NCI-H1694 (cell line): ENCODE data around the gene FBXW4.
"Not testable (repeated sequence)": the region's sequence is repeated elsewhere in the genome, so short reads cannot be mapped to it uniquely, and the experiment has no call there.

ENCODE experiments used
- DNase-seq: peaks from one replicate; lab custom pipeline; 2025; lab: John Stamatoyannopoulos, UW

Gene FBXW4

DNA sequence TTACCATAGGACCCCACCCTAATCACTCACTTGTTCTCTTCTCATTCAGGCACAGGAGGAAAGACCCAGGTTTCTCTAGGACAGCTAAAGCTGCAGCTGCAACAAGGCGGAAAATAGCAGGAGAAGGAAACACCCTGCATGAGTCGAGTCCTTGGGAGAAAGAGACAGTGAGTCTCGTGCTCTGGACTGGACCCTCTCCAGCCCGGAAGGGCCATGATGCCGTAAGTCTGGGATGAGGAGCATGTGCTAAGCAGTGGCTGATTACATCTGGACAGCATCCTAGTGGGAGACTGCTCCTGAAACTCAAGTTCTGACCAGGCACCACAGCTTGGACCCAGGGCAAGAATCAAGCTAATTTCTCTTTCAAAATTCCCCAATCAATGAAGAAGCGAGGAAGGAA is 39.4 kb downstream of the FBXW4 start:
- no peak for DNase-seq

DNA sequence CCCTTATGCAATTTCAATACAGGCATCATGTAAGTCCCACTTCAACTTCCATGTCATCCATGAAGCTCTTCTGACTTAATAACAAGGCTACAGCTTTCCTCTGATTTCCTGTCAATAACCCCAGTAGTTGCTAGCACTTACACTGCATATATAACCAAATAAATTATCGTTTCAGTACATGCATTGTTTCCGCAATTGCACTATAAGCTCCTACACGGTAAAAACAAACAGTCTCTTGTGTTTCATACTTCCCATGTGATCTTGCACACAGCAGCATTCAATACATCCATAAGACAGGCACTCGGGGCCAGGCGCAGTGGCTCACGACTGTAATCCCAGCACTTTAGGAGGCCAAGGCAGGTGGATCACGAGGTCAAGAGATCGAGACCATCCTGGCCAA is 41.4 kb downstream of the FBXW4 start:
- no peak for DNase-seq

DNA sequence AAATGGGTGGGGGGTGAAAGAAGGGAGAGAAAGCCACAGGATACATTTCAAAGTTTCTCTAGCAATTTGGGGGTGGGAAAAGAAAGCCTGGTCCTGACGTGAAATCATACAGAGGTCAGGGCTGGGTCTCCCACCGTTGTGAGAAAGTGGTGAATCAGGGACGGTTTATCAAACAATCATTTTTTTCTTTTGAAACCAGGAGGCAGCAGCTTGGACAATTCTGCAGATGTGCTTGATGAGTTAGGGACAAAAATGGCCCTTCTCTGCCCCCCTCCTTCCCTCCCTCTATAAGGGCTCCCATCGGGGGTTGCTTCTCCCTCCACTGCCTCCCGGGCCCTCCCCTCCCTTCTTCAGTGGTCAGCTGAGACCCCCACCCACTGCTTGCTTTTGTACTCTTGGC is 43.6 kb downstream of the FBXW4 start:
- DNase-seq, result no peak

DNA sequence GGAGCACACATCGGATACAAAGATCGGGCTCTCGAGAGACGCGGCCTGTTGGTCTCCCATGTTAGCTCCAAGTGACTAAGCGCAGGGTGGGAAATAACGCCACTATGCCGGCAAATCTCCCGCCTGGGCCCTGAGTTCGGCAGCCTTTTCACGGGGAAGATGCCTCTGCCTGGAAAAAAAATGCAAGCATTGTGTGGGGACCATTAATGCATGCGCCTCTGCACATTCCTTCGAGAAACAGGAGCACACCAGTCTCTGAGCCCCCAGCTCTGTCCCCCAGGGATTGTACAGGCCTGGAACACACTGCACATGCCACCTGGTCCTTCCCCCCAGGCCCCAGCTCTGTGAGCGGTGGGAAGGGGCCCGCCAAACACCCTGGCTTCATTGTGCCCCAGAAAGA is 44.1 kb downstream of the FBXW4 start:
- DNase-seq, result no peak

DNA sequence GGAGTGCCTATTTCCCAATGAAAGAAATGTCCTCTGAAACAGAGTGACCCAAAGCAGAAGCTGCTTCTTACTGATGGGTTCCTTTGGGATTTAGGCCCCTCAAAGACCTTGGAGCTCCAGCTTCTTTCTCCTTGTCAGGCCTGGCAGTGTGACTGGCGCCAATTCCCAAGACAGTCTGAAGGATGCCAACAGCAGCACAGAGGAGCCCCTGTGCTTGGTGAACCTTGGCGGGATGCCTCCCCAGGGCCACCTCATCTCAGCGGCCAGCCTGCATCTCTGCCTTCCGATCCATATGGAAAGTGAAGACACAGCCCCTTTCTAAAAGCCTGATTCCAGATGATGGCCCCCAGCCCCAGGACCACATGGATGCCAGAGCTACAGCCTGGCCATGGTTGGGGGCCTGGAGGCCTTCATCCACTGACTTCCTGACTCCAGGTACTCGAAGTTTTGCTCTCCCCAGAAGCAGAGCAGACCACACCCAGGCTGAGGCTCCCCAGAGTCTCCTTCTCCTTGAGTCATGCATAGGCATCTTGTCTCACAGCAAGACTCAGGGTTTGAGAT is 45.4 kb downstream of the FBXW4 start:
- no peak for DNase-seq

DNA sequence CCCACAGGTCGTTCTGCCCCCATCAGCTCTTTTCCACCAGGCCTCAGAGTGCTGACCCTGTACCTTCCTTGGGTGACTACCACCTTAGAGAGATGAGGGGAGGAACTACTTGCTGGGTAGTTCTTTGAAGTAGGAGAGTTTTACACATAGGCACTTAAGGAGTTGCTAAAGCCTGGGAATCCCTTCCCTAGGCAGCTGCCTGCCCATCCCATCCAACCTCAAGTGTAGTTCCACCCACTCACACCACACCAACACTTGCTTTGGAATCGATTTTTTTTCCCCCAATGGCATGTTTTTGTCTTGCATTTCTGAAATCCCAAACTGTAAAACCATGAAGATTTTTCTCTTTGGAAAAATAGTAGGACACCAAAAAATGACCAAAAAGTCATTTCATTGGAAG is 47.7 kb downstream of the FBXW4 start:
- no peak for DNase-seq

DNA sequence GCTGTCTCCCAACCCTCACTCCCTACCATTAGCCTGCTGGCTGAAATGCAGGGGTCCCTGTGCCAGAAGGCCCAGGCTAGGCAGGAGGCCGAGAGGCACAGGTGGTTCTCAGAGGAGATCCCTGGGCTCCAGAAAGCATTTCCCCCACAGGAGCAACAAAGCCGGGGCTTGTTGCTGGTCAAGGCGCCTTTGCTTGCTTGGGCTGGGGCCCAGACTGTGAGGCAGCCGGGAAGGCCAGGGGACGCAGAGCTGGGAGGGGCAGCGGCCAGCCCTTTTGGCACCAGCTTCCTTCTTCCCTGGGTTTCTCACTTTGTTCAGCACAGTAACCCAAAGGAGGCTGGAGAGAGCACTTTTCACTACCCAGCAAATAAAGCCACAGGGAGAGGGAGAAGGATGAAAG is 48.6 kb downstream of the FBXW4 start:
- no peak for DNase-seq

DNA sequence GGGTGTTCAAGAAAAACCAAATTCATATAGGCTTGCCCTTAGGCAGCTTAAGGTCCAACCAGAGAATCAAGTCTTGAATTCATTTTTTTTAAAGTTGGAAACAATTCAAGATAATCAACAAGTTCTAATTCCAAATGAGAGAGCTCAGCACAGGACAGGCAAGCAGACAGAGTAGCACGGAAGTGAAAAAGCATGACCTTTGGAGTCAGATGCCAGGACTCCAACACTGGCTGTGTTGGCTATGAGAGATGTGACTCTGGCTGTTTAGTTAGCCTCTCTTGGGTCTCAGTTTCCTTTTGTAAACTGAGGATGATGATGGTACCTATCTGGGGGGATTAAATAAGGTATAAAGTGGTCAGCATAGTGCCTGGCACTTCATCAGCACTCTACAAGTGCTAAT is 49.3 kb downstream of the FBXW4 start:
- DNase-seq, result no peak

DNA sequence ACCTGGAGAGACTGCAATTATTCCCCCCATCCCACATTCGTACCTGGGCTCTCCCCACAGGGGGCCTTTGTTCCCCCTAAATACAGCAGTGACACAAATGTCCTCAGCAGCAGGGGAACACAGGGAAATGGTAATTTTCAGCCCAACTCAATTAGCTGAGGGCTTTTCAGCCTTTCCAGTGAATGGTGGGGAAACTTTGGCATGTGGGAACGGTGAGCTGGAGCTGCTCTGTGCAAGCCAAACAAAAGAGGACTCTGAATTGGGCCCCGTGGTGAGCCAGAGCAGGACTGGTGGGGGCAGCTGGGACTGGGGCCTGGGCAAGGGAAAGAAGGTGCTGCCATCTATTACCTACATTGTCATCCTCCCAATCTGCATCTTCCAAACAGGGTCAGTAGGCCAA is 51.0 kb downstream of the FBXW4 start:
- no peak for DNase-seq

DNA sequence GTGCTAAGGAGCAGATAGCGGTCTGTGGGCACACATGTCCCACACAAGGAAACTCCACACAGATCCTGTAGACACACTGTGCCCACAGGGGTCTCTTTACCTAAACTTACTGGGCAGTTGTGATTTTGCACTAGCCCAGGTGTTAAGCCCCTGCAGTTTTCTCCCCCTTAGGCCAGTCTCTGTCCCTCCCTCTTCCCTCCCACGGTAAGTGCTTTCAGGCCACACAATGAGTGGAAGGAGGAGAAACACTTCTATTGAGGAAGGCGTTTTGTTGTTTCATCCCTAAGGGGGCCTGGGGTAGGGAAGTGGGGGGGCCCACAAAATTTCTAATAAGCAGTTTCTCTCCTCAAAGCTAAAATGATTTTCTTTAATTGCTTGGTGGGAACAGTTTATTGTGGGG is 51.4 kb downstream of the FBXW4 start:
- DNase-seq, result no peak

DNA sequence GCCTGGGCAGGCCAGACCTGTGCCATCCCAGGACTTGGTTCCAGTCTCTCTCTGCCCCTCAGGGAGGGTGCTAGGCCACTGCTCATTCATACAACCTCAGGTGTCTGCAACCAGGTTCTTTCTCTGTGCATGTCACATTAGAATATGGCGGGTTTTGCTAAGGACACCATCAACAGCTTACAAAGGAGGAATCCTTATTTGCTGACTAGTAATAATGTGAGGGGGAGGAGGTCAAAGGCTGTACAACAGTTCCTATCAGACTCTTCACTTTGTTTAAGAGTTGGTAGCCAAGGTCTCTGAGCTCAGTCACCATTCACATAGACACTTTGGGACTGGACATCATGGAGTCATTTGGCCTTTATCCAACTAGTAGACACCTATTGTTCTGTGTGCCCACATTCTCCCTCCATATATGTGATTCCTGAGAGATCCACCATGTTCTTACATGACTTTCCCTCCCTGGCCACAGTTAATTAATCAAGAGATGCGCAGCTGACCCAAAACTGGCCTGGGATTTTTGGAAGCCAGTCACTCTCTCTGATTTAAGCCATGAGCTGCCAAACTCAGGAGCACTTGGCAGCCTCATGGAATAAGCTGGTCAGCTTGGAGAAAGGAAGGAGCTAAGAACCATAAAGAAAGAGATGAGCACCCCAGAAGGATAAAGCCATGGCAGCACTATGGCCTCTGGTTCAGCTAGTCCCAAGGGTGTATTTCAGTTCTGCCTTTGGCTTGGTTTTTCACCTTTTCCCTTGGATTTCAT is 55.6 kb downstream of the FBXW4 start:
- DNase-seq, result no peak

DNA sequence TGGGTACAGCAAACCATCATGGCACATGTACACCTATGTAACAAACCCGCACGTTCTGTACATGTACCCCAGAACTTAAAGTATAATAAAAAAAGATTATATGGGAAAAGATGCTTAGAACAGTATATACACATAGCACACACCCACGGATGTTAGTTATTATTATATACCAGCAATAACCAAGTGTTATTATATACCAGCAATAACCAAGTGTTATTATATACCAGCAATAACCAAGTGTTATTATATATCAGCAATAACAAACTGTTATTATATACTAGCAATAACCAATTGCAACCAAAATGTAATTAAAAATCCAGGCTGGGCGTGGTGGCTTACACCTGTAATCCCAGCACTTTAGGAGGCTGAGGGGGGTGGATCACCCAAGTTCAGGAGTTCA is 61.5 kb downstream of the FBXW4 start:
- DNase-seq, result not testable (repeated sequence)

DNA sequence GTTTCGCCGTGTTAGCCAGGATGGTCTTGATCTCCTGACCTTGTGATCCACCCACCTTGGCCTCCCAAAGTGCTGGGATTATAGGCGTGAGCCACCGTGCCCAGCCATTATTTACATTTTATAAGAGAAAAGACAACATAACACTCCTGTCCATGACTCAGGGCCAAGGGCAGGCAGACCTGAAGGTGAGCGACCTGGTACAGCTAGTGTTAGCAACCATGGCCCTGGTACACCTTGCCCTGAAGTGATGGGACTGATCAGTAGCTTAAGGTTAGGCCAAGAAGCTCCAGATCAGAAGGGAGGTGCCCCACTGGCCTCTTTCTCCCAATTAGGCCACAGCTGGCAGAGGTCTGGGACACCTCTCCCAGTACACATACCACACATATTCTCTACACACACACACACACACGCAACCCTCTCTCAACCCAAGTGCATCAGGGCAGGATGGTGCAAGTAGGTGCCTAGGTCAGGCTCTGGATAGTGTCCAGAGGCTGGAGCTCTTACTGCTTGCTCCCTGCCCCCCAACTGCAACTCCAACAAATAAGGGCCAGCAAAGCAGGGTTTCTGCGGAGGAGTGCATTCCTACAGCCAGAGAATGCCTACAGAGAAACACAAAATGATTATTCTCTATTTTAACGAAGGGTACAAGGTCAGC is 63.0 kb downstream of the FBXW4 start:
- no peak for DNase-seq

DNA sequence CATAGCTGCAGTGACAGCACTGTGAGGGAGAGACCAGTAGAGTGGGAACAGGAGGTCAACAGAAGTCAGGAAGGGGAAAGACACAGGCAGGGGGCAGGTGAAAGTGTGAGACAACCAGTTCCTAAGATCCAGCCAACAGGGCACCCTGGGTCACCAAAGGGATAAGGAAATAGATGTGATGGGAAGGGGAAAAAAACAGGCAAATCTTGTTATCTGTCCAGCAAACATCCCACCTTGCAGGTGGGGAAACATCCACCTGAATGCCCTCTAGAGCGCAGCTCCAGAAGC is 64.4 kb downstream of the FBXW4 start:
- no peak for DNase-seq

DNA sequence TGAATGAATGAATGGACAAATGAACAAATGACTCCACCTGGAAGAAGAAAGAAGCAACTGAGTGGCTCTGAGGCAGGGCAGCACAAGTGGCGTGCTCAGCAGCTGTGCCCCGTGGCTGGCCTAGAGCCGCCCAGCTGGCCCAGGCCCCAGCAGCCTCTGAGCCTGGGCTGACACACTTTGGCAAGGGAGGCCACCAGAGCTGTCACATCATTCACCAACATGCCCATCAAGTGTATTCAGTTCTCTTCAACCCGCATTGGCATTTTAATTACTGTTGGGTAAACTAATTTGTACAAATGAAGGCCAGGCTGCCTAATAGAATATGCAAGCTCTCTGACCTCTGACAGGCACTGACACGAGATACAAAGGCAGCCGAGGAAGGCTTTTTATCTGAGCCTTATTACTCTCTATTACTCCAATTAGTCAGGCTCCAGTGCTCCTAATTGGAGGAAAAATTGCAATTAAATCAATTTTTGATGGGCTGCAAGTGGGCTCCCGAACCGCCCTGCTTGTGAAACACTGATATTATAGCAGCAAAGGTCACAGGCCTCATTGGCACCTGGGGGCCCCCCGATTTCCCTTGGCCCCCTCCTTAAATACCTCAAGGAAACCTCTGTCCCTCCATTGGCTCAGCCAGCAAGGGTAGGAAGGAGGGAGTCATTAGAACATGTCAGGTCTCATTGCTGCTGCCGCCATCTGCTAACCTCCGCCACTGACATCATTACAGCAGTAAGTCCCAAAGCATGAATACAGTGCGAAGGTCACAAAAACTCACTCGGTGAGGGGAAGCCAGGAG is 64.9 kb downstream of the FBXW4 start:
- no peak for DNase-seq

DNA sequence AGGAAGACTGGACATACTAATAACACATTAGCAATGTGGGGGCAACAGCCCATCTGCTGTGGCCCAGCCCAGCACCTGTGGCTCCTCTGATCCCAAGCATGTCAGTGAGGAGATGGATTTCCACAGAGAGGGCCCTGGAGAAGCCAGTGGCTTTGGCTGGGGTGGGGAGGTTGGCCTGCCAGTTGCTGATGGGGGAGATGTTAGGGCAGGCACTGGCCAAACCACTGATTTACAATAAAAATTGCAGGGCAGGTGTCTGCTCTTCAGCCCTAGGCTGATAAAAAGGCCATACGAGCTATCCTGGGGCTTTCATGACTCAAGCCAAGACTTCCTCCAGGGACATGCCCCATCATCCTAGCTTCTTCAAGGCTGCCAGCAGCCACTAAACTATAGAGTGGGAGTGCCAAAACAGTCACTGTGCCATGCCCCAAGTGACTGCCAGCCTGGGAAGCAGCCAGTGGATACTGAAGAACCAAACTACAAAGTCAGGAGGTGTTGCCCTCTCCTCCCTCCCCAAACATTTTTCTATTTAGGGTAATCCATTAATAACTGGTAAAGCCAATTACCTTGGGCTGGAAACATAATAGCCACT is 69.1 kb downstream of the FBXW4 start:
- DNase-seq, result no peak

DNA sequence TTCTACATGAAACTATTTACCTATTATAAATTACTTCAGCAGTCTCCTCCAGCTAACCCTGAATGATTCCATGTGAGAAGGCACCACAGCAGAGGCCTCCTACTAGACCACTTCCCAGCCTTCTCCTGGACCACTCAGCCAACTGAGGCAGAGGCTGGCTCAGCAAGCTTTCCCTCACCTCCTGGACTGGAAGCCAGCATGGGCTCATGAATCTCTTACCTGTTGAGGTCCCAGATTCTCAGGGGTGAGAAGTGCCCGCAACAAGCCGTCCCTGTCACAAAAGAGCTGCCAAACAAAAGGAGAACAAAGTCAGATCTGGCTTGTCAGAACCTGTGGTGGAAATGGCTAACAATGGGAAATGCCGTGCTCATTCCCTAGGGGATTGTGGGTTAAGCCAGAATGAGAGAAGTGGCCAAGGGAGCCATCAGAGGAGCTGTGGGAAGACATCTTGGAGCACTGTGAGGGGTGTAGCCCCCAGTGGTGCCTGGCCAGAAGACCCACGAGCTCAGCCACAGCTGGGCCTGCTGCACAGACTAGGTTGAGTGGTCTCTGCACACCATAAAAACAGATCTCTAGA is 70.4 kb downstream of the FBXW4 start:
- no peak for DNase-seq

DNA sequence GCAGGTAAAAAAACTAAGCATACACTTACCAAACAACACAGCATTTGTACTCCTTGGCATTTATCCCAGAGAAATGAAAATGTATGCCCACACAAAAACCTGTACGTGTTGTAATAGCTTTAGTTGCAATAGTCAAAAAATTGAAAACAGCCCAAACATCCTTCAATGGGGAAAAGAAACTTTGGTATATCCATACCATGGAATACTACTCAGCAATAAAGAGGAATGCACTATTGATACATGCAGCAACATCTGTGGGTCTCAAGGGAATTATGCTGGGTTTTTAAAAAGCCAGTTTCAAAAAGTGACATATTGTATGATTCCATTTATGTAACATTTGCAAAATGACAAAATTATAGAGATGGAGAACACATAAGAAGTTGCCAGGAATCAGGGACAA is 71.4 kb downstream of the FBXW4 start:
- DNase-seq, result no peak

DNA sequence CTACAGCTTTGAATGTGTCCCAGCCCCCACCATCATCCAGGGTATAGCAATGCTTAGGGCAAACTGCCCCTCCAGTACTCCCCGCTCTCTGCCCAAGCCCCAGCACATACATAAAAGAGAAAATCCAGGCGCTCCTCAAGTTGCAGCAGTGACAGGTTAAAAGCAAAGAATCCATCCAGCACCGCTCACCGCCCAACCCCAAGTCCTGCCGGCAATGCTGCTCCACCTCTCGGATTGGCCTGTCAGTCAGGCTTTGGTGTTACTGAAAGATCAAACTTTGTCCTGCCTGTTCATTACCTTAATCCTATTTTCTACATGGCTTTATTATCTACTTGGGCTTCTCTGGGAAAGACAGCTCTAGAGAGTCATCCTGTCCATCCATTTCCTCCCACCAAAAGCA is 75.0 kb downstream of the FBXW4 start:
- DNase-seq, result no peak

DNA sequence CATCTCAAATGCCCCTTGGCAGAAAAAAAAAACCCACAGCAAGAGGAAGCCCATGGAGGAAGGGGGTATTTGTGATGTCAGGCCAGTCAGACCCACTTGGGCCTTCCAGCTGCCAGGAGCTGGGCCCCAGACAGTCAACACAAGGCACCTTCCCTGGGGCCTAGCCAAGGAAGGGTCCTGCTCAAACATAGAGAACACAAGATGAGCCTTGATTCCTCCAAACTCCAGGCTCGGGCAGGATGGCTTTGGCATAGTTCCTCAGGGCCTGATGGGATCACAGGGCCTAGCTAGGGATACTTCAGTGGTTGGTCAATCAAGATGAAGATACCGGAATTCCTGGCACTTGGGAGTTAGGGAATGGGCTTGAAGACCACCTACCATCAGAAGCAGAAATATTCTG is 76.1 kb downstream of the FBXW4 start:
- DNase-seq, result no peak

DNA sequence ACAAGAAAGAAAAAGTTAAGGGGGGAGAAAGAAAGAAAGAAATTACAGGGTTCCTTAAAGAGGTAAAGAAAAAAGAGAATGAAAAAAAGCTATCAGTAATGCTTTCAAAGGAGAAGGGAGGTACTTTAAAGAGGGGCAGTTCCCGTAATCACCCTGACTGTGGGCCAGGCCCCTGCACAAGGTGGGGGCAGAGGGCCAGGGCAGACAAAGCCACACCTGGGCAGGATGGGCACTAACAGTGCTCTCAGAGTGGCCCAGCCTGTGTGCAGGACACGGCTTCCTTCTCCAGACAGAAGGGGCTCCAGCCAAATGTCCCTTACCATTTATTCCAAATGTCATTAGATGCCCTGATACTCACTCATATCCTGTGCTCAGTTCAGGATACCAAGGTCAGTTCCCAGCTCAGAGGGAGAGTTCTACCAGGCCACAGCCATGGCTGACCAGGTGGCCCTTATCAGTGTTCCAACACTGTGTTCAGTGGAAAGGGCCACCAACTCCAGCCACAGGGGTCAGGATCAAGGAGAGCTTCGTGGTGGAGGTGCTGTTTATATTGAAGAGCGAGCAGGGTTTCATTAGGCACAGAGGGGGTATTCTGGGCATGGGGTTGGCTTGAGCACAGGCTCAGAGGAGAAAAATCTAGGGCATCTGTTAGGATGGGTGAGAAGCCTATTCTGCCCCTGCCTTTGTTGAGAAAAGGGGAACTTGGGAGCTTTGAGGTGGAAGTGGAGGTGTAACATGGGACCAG is 77.0 kb downstream of the FBXW4 start:
- no peak for DNase-seq
